B cell (primary cell): ENCODE data around the gene TMEM168.

Experiments used
- EZH2 ChIP-seq: IDR thresholded peaks from 2 replicates; pipeline ENCODE4 v1.6.1; 2012; ENCODE audit warnings: borderline replicate concordance, low read depth, mild to moderate bottlenecking, moderate library complexity, low read length; ENCODE audit not compliant: insufficient read depth, poor library complexity, severe bottlenecking
- TF ChIP-seq, protein P1 (sequence below): fragments of 200-600 bp; IDR thresholded peaks from one replicate; pipeline ENCODE4 v1.8.0; 2022; ENCODE audit warnings: antibody characterized with exemption, mild to moderate bottlenecking

DNA sequence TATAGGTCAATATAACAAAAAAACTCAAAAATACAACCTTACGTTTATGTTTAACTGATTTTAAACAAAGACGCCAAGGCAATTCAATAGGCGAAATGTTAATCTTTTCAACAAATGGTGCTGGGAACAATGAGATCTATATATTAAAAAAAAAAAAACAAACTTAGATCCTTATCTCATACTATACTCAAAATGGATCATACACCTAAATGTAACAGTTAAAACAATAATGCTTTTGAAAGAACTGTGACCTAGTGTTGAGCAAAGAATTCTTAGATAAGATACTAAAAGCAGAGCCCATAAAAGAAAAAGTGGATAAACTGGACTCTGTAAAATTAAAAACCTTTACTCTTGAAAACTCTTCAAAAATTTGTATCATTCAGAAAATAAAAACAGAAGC is 8.6 kb downstream of the TMEM168 start:
- TF ChIP-seq, protein P1, sequence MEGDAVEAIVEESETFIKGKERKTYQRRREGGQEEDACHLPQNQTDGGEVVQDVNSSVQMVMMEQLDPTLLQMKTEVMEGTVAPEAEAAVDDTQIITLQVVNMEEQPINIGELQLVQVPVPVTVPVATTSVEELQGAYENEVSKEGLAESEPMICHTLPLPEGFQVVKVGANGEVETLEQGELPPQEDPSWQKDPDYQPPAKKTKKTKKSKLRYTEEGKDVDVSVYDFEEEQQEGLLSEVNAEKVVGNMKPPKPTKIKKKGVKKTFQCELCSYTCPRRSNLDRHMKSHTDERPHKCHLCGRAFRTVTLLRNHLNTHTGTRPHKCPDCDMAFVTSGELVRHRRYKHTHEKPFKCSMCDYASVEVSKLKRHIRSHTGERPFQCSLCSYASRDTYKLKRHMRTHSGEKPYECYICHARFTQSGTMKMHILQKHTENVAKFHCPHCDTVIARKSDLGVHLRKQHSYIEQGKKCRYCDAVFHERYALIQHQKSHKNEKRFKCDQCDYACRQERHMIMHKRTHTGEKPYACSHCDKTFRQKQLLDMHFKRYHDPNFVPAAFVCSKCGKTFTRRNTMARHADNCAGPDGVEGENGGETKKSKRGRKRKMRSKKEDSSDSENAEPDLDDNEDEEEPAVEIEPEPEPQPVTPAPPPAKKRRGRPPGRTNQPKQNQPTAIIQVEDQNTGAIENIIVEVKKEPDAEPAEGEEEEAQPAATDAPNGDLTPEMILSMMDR: no peak
- TF ChIP-seq EZH2: no peak
